DMS79 (cell line): ENCODE results near the gene EHMT2.

ENCODE experiments used
- DNase-seq: peaks from one replicate; lab custom pipeline; 2025; lab: John Stamatoyannopoulos, UW

The EHMT2 gene

GRCh38 chr6:31888276-31889258, 8.9 kb downstream of the EHMT2 start:
- DNase-seq, result no peak

GRCh38 chr6:31887173-31888007, 10.1 kb downstream of the EHMT2 start:
- DNase-seq, result no peak

- no peak for DNase-seq
Observed at GRCh38 chr6:31886541-31886991, 10.9 kb downstream of the EHMT2 start.

GRCh38 chr6:31884528-31885035, 12.9 kb downstream of the EHMT2 start:
- DNase-seq, result no peak

- no peak for DNase-seq
Observed at GRCh38 chr6:31883676-31884075, 13.8 kb downstream of the EHMT2 start.

GRCh38 chr6:31882344-31882743, 15.2 kb downstream of the EHMT2 start:
- DNase-seq, result no peak

GRCh38 chr6:31881136-31881859, 16.2 kb downstream of the EHMT2 start:
- no peak for DNase-seq

GRCh38 chr6:31880616-31881015, 16.9 kb downstream of the EHMT2 start:
- no peak for DNase-seq

GRCh38 chr6:31879901-31880300, 17.6 kb downstream of the EHMT2 start:
- DNase-seq, result no peak

GRCh38 chr6:31879143-31879542, 18.4 kb downstream of the EHMT2 start:
- no peak for DNase-seq

- no peak for DNase-seq
Observed at GRCh38 chr6:31878726-31879125, 18.8 kb downstream of the EHMT2 start, which contains the start of gene SLC44A4. Gene SLC44A4 (minus strand): TSS chr6:31878997. CDS start chr6:31878980, 17 bp downstream.

- DNase-seq, result no peak
Observed at GRCh38 chr6:31878222-31878621, 19.3 kb downstream of the EHMT2 start.

GRCh38 chr6:31877651-31878161, 19.8 kb downstream of the EHMT2 start:
- DNase-seq, result peak; percentile 25

- no peak for DNase-seq
Observed at GRCh38 chr6:31877125-31877650, 20.3 kb downstream of the EHMT2 start.

GRCh38 chr6:31876357-31876756, 21.1 kb downstream of the EHMT2 start:
- DNase-seq, result no peak

GRCh38 chr6:31875877-31876276, 21.6 kb downstream of the EHMT2 start:
- no peak for DNase-seq

- no peak for DNase-seq
Observed at GRCh38 chr6:31874836-31875572, 22.5 kb downstream of the EHMT2 start.

GRCh38 chr6:31874084-31874670, 23.3 kb downstream of the EHMT2 start:
- no peak for DNase-seq

- DNase-seq, result no peak
Observed at GRCh38 chr6:31871046-31871659, 26.3 kb downstream of the EHMT2 start.
